Activated CD8-positive, alpha-beta memory T cell treated with anti-CD3 and anti-CD28 coated beads, Interleukin-2, amount 50 U/mL, for 4 hours (primary cell): ENCODE measurements around the gene PAPSS1.
"Not testable (repeated sequence)": the region's sequence is repeated elsewhere in the genome, so short reads cannot be mapped to it uniquely, and the experiment has no call there.

Experiments
- DNase-seq: peaks from one replicate; pipeline ENCODE4 v3.0.0-alpha.2; 2020

Gene PAPSS1

GRCh38 chr4:107725281-107725859 is 5.3 kb upstream of the PAPSS1 start:
- DNase-seq: no peak

DNA sequence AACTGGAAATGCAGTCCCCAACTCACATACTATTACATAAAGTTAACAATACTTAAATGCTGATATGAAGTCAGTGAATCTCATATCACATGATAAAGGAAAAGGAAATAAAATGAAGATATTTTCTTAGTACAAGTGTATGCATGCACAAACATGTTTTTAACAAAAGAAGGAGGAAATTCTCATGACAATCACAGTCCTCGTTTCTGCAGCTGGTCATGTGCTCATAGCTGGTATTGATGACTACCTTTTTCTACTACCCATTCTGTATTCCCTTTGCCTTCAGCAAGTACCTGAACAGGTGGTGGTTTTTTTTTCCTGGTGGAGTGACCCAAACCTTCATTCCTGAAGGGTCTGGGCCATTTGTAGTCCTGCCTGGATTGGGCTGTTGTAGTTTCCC is 3.3 kb upstream of the PAPSS1 start:
- DNase-seq: not testable (repeated sequence)

DNA sequence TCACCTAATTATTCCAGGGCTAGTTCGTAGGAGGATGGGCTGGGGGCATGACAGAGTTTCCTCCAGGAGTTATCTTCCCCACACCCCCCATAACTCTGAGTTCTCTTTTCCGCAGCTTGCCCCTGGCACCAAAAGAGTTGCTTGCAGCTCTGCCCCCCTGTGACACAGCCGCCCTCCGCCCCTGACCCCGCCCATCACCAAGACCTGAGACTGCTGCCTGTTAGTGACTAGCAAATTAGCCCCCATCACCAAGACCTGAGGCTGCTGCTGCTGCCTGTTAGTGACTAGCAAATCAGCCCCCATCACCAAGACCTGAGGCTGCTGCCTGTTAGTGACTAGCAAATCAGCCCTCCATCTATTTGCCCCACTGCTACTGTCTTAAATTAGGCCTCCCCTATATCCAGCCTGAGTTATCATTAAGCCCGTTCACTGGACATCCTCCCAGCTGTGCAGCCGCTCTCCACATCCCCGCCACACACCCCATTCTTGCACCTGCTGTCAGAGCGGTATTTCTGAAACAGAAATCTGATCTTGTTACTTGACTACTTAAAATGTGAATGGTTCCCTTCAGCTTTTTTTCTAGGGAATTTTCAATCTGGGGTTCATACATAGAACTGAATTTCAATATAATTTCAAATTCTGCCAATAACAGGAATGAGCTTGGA is 1.5 kb upstream of the PAPSS1 start:
- DNase-seq: peak; percentile 67

GRCh38 chr4:107719207-107719921 is 670 bp downstream of the PAPSS1 start:
- no peak for DNase-seq

DNA sequence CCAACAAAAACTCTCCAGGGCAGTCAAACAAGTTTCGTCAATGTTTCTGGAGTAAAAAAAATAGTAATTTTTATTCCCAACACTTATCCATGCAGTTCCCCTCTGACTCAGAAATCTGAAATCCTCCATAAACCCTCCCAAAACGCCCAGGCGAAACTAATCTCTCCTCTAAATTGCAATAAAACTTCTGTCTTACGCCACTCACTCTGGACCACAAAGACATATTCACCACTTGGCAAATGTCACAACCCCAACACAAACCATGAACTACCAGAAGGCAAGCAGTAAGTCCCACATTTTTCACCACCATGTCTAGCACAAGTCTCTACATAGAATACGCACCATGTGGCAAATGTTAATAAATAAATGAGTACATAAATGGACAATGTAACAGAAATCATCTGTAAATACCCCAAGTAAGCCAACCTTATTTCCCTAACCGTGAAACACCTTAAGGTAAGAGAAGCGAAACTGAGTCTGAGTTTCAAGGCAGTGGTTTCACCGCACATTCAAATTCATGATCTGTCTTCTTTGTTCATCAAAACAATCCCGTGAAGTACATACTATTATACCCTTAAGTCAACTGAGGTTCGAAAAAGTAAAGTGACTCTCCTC is 1.6 kb downstream of the PAPSS1 start:
- DNase-seq: no peak

GRCh38 chr4:107714256-107714655 is 5.8 kb downstream of the PAPSS1 start:
- no peak for DNase-seq

DNA sequence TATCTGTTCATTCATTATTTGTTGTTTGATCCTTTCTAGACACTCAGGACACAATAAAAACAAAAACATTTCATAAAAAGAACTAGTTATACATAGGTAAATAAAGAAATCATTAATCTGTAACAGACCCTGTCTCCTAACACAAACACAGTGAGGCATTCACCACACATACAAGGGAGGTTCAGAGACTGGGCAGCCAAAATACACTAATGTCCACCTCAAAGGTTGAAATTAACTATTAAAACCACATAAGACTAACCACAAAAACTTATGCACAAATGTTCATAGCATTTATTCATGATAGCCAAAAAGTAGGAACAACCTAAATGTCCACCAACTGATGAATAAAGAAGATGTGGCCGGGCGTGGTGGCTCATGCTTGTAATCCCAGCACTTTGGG is 7.8 kb downstream of the PAPSS1 start:
- DNase-seq: no peak

GRCh38 chr4:107711831-107712230 is 8.2 kb downstream of the PAPSS1 start:
- no peak for DNase-seq

DNA sequence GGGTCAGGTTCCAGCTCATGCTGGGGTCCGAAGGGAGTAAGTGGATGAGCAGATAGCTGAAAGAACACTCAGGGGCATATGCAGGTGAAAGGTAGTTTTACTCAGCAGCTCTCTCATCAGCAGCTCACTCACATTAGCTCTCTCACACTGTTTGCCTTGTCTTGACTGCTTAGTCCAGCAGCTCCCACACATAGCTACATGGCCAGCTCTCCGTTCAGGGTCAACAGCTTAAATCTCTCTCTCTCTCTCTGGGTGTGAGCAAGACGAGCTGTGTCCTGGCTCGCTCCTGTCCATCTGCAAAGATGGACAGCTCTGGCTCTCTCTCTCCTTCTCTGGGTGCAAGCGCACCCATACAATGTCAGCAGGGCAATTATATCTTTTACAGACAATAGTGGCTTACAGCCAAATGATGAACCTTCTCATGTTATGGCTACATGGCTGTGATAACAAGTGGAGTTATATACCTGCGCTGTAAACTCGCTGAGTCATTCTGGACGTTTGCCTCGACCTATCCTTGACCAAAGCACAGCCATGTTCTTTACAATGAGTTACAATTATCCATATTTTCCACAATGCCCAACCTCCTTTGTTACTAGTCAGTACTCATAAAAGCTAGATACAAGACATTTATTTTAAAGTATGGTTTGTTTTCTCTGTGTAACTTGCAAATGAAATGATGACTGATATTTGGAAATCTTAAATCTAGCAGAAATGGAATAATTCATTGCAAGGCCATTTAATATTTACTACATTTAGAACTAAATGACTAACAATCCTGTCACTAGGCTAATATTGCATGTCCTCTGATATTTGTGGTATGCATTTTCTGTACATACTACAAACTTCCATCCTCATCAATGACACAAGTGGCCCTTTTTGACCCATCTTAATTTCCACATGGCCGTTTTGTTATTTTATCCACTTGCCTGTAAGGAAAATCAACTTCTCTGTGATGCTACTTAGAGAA is 9.3 kb downstream of the PAPSS1 start:
- DNase-seq: no peak

DNA sequence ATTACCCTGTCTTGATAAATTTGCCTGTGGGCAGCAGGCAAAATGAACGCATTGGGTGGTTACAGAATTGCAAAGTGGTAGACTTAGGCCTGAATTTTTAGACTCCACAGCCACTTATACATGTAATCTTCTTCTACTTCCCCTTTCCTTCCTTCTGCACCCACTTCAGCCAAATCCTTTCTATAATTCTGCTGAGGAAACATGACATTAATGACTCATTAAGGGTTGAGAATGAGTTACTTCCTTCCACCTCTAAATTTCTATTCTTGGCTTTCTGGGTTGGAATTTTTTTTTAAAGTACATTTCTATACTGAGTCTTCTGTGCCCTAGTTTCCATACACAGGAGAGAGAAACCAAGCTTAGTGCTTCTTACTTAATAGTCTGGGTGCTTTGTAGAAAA is 10.1 kb downstream of the PAPSS1 start:
- no peak for DNase-seq

DNA sequence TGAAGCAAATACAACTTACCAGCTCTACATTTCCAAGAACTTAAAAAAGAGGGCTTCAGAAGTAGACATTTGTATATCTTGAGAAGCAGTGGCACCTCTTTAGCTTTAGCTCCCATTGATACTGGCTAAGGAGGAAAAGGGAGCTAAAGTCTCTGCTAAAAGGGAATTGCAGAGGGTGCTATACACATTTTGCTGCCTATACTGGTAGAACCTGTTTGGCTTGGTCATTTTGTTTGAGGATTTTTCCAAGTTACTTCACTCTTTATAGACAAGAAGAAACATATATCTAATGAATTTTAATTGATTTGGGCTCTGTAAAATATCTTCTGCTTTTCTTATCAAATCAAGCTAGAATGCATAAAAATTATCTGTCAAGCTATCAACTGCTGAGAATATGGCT is 11.8 kb downstream of the PAPSS1 start:
- DNase-seq: no peak

- DNase-seq: no peak
Measured at GRCh38 chr4:107705742-107706556, 14.1 kb downstream of the PAPSS1 start.

- no peak for DNase-seq
Measured at GRCh38 chr4:107701565-107701964, 18.5 kb downstream of the PAPSS1 start.

DNA sequence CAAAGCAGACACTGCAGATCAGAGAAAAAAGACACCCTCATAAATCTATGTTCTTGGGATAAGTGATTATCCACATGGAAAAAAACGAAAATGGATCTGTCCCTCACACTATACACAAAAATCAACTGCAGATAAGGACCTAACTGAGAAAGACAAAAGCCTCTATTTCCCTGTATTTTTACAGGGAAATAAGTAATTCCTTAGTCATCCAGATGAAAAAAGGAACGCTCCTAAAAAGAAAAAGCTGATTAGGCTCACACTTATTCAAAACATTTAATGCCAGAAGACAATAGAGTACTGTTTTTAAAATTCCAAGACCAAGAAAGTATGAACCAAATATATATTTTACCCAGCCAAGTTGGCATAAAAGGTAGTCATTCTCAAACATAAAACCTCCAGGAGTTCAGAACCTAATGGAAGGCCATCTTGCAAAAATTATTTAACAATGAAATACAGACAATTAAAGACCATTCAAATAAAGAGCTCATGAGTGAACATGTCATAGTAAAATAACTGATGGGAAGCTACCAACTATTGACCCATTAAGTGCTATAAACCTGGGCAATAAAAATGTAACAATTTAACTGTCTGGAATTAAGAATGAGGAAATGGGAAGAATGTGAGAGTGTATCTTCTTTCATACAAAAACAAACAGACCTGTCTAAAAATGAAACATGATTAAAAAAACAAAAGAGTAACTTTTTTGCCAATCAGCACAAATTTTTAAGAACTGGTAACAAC is 20.4 kb downstream of the PAPSS1 start:
- no peak for DNase-seq

GRCh38 chr4:107696187-107696586 is 23.8 kb downstream of the PAPSS1 start:
- not testable (repeated sequence) for DNase-seq

DNA sequence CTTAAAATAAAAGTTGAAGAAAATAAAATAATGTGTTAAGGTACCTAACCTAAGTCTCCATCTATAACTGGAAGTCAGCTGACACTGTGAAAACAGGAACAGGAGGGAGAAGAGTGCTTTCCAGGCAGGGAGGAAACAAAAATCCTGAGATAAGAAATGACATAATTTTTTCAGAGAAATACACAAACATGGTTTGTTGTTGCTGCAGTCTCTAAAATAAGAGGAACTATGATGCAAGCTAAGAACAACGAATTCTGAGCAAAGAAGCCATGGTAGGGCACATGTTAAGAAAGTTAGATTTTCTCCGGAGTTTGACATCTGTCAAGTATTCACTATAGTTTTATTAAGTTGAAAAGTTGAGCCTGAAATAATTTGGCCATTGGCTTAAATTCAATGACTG is 26.9 kb downstream of the PAPSS1 start:
- no peak for DNase-seq

DNA sequence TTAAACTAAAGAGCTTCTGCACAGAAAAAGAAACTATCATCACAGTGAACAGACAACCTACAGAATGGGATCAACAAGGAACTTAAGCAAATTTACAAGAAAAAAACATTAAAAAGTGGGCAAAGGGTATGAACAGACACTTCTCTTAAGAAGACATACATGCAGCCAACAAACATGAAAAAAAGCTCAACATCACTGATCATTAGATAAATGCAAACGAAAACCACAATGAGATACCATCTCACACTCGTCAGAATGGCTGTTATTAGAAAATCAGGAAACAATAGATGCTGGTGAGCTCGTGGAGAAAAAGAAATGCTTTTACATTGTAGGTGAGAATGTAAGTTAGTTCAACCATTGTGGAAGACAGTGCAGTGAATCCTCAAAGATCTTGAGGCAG is 27.8 kb downstream of the PAPSS1 start:
- no peak for DNase-seq

- no peak for DNase-seq
Measured at GRCh38 chr4:107691378-107691777, 28.7 kb downstream of the PAPSS1 start.

DNA sequence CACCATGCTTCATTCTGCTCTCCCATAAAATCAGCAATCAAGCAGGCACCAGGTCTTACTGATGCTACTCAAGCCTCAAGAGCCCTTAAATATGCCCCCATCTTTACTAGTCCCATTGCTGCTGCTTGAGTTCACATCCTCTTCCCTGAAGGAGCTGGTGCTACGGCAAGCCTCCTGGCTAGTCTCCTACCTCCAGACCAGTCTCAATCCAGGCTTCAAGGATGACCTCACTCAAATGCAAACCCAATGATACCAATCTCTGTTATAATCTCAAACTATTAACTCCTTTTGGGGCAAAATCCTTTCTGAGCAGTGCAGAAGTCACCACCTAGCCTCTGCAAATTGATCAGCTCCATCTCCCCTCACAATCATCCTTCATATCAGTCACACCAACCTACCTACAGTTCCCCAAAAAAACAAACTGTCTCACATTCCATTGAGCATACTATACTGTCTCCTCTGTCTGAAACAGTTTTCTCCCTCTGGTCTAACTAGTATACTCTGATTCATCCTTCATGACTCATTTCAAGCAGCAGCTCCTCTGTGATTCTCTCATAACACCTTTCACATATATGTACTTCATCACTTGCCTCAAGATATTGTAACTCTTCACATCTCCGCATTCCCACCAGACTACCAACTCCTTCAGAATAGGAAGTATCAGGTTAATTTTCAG is 30.0 kb downstream of the PAPSS1 start:
- no peak for DNase-seq

- DNase-seq: no peak
Measured at GRCh38 chr4:107688421-107688820, 31.6 kb downstream of the PAPSS1 start.

DNA sequence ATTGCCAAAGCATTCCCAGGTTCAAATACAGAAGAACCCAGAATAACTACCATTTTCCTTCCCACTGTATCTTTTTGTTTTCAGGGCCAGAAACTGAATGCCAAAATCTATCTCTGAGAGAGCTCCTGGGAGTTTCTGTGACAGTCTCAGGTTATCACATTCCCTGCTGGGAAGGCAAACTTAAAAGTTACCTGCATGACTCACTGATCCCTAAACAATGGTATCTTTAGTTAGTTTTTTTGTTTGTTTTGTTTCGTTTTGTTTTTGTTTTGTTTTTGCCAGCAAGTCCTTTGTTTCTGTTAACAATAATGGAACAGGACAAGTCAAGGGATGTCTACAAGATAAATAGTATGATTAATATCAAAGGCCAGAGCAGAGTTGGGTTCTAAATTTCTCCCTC is 34.3 kb downstream of the PAPSS1 start:
- DNase-seq: no peak
